CD4-positive, alpha-beta T cell treated with Interleukin-10 for 1 hour (primary cell): ENCODE data around the gene ARL11.
A peak's percentile ranks its signal among the peaks of the same experiment; 100 is the strongest.
"Not testable (repeated sequence)": the region's sequence is repeated elsewhere in the genome, so short reads cannot be mapped to it uniquely, and the experiment has no call there.

Experiments
- DNase-seq: peaks from one replicate; pipeline ENCODE4 v3.0.0-alpha.2; 2020

ARL11 gene

DNA sequence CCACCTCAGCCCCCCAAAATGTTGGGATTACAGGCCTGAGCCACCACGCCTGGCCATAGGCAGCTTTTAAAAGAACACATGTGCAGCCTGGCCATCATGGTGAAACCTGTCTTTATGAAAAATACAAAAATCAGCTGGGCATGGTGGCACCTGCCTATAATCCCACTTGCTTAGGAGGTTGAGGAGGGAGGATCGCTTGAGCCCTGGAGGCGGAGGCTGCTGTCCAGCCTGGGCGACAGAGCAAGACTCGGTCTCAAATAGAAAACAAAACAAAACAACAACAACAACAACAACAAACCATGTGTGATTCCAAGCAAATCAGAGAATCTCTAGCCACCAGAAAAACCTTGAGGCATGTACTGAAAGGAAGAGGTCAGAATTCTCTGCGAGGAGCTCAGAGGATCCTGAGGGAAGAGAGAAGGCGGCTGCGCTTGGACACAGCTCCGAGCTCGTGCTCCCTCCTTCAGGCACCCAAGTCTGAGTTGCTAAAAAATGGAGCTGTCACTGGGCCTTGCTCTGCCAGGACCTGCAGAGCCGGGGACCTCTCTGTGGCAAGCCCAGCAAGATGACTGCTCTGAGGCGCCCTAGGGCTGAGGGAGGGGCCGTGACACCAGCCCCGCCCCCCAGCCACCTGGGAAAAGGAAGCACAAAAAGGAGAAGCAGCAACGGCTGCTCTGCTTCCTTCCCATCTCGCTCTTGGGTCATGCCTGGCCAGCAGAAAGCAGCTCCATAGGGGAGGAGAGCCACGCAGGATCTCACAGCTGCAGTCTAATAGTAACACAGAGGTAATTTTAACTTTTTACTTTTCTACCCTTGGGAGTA, at the start of gene ARL11:
Gene ARL11, plus strand, starts transcription at position 677 of the 822 bp plus-strand sequence. CDS start 1,941 bp downstream, outside the sequence.
- DNase-seq, result peak; percentile 34

DNA sequence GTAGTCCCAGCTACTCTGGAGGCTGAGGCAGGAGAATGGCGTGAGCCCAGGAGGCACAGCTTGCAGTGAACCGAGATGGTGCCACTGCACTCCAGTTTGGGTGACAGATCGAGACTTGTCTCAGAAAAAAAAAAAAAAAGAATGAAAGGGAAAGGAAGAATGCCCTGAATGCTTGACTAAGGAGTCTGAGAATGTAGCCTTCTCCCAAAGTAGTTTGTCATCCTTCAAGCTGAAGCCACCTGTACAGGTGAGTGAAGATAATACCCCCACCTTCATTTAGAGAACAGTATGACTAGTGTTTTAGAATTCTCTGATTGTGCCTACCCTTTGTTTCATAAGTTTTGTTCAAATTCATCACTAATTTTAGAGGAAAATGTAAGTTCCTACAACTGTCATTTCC, 48.8 kb upstream of the ARL11 start:
- no peak for DNase-seq

DNA sequence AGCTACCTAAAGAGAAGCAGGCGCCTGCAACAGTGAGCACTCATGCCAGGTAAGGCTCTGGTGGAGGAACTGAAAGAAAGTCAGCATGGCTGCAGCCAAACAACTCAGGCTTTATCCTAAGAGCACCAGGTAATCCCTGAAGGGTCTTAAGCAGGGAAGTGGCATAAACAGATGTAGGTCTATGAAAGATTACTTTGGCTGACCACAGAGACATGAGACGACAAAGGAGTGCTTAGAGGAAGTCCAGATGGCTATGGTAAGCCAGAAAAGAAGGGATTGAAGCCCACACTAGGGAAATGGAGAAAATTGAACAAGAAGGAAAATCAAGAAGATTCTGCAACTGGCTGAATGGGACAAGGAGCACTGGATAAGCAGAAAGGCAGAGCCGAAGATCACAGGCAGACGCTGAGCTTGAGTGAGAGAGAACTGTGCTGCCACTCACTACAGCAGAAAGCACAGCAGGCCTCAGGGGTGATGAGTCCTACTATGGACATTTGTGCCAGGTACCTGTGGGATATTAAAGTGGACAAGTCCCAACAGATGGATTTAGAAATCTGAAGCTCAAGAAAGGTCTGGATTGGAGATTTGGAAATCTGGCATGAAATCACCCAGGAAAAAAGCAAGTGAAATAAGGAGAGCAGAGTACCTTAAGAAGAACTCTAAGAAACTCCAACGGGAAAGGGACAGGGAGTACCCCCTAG, 47.2 kb upstream of the ARL11 start:
- no peak for DNase-seq

DNA sequence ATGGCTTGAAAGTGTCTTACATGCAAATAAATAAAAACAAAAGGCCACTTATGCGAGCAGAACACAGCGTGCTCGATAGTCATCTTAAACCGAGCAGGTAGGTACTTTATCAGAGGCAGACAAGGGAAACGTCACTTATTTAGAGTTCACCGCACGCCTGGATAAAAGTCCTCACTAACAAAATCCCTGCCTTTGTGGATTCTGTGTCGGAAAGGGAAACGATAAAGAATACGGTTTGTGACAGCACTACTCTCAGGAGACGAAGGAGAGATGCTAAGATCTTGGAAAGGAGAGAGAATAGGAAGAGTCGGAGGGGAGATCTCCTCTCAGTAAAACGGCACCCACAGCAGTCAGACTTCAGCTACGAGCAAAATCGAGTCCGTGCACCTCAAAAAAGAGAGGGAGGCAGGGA, 43.5 kb upstream of the ARL11 start:
- no peak for DNase-seq

DNA sequence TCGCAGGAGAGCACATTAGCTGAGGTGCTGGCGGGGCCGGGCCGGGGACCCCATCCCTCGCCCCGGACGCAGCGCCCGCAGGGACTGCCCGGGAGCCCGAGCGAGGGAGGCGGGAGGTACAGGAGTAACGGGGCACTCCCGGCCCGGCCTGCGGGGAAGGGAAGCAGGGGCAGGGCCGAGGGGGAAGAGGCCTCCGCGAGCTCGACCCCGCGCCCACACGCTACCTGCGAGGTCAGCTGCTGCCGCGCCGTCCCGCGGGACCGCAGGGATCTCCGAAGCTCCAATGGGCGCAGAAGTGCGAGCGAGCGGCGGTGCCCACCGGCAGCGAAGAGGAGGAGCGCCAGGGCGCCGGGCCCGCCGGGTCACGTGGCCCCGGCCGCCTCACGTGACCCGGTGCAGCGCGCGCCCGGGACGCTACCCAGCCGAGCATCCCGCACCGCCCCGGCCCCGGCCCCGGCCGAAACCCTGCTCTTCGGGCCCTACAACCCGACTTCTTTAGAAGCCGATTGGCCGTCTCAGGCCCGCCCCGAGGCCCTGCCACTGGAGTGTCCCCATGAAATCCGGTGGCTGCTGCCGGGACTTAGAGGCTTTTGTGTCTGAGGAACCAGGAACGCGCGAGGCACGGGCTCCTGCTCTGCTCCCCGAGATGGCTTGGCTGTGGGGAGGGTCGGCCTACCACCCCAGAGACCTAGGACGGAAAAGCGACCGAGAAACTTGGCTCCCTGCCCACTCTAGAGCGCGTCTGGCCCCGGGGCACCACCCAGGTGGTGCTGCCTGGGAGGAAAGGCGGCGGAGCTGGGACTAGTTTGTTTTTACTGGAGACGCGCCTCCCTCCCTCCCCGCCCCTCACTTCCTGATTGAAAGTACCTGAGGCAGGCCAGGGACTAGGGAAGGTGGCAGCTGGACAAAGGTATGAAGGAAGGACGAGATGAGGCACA, 42.8 kb upstream of the ARL11 start, which contains the start of gene RCBTB1:
Gene RCBTB1, minus strand, starts transcription at position 339 of the 938 bp plus-strand sequence. CDS start 18,279 bp downstream, outside the sequence.
- peak; percentile 74 for DNase-seq

DNA sequence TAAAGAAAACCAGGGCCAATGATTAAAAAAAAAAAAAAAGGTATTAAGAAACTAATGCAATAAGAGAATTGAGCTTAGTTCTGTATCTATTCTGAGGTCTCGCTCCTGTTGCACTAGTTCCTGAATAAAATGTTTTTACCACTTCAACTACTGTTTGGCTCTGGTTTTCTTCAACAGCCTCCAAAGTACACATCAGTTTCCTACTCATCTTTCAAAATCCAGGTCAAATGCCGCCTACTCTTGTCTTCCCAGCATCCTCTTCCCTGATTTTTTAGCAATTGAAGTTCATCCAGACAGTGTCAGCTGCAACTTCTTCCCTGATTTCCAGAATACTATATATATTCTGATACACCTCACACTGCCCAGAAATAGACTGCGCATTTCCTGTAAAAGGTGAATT, 41.6 kb upstream of the ARL11 start:
- DNase-seq, result no peak

DNA sequence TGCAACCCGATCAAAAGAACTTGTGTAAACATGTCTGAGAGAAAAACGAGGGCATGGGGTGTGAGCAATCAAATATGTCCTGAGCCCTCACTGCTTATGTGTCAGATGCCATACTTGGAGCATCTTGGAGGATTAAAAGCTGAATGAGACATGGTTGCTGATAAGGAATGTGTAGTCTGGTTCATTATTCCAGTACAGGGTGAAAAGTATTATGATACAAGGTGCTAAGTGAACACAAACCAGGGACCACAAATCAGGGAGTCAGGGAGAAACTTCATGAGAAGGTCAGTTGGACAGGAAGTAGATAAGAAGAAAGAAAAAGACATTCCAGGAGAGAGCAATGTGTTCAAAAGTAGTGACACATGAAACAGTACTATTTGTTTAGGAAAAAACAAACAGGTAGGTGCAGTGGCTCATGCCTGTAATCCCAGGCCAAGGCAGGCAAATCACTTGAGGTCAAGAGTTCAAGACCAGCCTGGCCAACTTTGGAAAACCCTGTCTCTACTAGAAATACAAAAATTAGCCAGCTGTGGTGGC, 40.9 kb upstream of the ARL11 start:
- DNase-seq, result no peak

DNA sequence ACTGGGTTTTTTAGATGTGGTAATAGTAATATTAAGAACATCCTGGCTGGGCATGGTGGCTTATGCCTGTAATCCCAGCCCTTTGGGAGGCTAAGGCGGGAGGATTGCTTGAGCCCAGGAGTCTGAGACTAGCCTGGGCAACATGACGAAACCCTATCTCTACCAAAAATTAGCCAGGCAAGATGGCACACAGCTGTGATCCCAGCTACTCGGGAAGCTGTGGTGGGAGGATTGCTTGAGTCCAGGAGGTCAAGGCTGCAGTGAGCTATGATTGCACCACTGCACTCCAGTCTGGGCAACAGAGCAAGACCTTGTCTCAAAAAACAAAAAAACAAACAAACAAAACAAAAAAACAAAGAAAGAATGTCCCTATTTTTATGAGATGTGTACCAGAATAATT, 37.6 kb upstream of the ARL11 start:
- DNase-seq, result not testable (repeated sequence)

DNA sequence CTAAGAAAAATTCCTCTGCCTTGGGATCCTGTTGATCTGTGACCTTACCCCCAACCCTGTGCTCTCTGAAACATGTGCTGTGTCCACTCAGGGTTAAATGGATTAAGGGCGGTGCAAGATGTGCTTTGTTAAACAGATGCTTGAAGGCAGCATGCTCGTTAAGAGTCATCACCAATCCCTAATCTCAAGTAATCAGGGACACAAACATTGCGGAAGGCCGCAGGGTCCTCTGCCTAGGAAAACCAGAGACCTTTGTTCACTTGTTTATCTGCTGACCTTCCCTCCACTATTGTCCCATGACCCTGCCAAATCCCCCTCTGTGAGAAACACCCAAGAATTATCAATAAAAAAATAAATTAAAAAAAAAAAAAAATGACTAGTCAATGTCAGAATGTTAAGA, 34.4 kb upstream of the ARL11 start:
- DNase-seq, result not testable (repeated sequence)

DNA sequence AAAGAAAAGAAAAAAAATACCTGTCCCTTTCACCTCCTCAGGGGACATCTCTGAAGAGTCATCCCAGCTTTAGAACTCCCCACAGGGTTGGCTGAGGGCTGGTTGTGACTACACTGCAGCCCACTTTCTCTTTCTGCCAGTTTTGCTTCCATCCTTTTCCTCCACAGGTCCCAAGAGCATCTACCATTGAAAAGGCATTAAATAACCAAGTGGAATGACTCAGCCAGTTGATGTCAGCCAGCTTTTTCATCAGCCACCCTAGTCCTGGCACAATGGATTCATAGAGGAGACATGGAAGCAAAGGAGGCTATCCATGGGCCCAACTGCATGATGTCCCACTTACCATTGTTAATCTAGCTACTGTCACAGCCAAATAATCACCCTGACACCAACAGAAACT, 33.7 kb upstream of the ARL11 start:
- DNase-seq, result no peak

DNA sequence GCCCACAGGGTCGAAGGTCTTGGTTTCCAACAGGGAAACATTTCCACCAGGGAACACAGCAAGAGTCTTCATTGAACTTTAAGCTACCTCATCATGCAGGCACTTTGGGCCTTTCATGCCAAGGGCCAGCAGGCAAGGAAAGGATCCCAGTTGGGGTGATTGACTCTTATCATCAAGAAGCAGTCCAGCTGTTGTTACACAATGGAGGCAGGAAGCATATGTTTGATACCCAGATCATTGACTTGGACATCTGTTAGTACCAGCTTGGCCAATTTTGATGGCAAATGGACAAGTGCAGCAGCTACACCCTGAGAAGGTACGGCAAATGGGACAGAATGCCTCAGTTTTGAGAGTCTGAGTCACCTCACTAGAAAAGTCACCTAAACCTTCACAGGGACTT, 32.1 kb upstream of the ARL11 start:
- DNase-seq, result no peak

DNA sequence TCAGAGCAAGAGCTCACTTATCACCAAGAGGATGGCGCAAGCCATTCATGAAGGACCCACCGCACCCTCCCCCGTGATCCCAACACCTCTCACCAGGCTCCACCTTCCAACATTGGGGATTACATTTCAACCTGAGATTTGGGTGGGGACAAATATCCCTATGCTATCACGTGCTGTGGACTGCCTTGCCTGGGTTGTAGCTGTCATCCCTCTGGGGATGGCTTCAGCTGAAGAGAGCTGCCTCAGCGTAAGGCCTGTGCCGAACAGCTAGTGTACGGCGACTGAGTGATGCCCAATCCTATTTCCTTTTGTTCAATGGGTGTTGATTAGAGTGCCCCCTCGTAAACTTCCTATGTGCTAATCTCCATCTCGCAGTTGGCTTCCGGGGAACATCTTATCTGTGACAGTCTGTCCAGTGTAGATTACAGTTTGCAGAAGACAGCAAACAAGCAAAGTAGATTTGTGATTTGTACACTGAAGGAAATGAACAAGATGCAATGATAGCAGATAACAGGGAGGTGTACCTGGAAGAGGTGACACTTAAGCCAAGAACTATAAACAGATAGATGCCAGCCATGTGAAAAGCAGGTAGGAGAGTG, 31.2 kb upstream of the ARL11 start:
- DNase-seq, result no peak

DNA sequence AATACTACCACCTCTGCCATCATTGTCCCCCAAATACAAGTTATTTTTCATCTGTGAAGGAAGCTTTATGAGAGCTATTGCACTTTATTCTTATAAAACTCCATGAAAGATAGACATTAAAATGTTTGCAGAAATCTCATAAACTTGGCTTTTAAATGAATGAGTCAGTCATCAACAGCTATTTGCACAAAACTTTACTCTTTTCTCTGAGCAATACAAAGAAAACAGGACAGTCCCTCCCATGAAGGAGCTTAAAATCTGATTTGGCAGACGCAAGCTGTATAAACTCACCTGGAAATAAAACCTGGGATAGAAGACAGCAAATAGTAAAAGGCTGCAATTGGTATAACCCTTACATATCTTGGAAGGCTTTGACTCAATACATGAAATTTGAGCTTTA, 26.3 kb upstream of the ARL11 start:
- no peak for DNase-seq

DNA sequence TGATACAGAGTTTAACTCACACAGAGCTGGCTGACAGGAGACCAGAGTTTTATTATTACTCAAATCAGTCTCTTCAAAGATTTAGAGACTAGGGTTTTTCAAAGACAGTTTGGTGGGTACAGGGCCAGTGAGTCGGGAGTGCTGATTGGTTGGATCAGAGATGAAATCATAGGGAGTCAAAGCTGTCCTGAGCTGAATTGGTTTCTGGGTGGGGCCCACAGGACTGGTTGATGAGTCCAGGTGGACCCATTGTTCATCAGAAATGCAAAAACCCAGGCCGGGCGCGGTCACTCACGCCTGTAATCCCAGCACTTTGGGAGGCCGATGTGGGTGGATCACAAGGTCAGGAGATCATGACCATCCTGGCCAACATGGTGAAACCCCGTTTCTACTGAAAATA, 25.7 kb upstream of the ARL11 start:
- DNase-seq, result not testable (repeated sequence)

DNA sequence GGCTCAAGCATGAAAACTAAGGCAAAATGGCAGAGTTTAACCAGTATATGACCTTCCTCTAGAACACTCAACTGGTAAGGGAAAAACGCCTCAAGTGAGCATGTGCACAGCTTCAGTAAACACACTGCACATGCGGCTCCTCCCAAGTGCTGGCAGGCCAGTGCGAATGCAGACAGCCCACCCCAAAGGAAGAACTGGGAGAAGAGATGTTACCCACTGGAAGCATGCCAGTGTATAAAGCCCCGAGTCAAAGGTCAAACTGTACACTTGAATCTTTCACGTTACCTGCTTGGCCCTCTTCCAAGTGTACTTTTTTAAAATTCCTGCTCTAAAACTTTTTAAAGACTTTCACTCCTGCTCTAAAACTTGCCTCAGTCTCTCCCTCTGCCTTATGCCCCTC, 23.7 kb upstream of the ARL11 start:
- DNase-seq, result no peak

DNA sequence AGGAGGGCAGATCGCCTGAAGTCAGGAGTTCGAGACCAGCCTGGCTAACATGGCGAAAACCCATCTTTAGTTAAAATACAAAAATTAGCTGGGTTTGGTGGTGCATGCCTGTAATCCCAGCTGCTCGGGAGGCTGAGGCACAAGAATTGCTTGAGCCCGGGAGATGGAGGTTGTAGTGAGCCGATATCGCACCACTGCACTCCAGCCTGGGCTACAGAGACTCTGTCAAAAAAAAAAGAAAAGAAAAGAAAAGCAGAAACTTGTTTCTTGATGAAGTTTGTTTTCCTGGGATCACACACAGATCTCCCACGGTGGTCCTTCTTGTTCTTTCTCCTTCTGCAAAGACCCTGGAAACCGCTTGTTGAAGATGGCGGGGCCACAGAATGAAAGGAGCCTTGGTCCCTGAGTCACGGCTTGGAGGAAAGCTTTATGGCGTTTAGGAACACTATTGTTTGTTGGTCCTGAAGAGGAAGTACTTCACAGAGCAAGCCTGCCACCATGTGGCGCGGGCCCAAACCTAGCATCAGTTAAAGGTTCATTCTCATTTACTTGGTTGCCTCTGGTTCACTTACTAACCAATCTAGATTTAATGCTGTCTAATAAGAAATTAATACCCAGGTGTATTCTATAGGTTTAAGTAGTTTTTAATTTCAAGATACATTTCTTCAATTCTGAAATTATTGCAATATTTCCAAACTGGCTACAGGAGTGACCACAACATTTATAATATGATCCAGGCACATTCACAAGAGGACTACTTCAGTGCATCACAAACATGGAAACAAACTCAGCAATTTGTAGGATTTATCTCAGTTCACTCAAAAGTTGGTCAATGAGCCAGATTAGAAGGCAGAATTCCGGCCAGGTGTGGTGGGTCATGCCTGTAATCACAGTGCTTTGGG, 21.3 kb upstream of the ARL11 start:
- DNase-seq, result peak; percentile 83

DNA sequence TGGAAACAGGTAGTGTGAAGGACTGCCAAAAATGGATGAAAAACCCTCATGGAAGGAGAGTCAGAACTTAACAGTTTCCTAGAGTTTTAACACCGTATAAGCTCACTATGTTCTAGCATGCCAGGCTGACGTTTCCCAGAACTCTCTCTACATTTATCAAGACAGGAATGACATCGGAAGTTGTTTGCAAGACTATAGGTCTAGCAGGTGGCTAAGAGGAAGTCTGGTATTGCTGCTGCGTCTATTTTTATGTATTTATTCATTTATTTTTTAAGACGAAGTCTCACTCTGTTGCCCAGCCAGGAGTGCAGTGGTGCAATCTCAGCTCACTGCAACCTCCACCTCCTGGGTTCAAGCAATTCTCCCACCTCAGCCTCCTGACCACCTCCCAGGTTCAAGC, 20.5 kb upstream of the ARL11 start:
- DNase-seq, result no peak

DNA sequence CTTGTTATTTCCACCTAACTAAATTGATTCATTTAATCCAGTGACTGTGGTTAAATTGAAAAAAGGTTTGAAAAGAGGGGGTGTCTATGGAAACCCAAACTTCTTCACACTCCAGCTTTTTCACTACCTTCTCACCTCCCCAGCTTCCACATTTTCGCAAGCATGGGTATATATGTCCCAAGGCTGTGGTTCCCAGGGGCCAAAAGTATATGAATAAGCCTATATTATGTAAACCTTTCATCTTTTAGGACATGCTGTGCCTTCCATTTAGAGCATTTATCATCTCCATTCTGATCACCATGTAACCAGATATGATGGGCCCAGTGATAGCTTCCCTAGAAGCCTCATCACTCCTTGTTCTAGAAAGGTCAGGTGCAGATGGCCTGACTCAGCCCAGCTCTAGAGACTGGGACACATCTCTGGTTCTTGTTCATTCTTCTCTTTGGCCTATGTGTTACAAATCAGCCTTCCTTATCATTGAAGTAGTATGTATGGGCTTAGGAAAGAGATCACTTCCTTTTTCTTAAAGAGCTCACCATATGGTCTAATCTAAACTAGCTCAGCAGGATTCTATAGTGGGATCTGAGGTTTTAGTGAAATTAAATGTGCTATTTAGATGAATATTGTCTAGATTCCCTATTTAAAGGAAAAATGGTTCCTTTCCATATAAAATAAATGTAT, 19.5 kb upstream of the ARL11 start:
- no peak for DNase-seq

DNA sequence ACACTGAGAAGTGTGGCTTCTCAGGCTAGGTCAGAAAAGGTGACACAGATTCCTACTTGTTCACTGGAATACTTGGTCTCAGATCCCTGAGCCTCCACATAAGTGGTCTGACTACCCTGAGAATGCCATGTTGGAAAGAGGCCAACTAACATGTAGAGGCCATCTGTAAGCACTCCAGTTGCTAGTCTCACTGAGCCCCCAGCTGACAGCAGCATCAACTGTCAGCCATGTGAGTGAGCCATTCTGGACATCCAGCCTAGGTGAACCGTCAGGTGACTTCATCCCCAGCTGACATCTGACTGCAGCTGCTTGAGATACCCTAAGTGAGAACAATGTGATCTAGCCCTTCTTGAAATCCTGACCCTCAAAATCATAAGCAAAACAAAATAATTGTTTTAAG, 18.1 kb upstream of the ARL11 start:
- no peak for DNase-seq

DNA sequence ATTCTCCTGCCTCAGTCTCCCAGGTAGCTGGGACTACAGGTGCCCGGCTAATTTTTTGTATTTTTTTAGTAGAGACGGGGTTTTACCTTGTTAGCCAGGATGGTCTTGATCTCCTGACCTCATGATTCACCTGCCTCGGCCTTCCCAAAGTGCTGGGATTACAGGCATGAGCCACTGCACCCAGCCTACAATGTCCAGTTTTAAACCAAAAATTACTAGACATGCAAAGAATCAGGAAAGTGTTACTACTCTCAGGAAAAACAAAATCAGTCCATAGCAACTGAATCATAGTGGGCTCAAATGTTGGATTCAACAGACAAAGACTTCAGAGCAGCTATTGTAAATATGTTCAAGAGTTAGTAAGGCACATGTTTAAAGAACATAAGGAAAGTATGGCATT, 16.3 kb upstream of the ARL11 start:
- DNase-seq, result not testable (repeated sequence)
